Activated B cell treated with CpG ODN at 0.5 μM for 24 hours (primary cell): ENCODE measurements around the gene RBM20. TPM values are rescaled to one million over a fixed set of nuclear protein-coding genes. Genes with fewer than 3 reads are reported as not detected.

Source experiments
- ATAC-seq: fragments of 200-7000 bp; cut with Tn5 transposase; one replicate; pipeline ENCODE4 v1.10.0; 2021; ENCODE audit warnings: low read depth, mild to moderate bottlenecking, moderate library complexity
- CTCF ChIA-PET: fragments of 350-600 bp; sonication (Branson Sonifier 250); formaldehyde crosslinking; loops from one replicate; lab custom pipeline; 2021; ENCODE audit warnings: antibody characterized with exemption; lab: Charles Lee
- POLR2A ChIA-PET: fragments of 350-600 bp; sonication (Branson Sonifier 250); formaldehyde crosslinking; loops from one replicate; lab custom pipeline; 2021; ENCODE audit warnings: antibody characterized with exemption; lab: Charles Lee
- DNase-seq: peaks from one replicate; pipeline ENCODE4 v3.0.0; 2022
- H3K27ac Mint-ChIP-seq: one replicate; pipeline ENCODE4 v1.8.0; 2020; ENCODE audit warnings: mixed read lengths
- H3K27me3 Mint-ChIP-seq: one replicate; pipeline ENCODE4 v1.8.0; 2021; ENCODE audit warnings: mixed read lengths
- H3K36me3 Mint-ChIP-seq: one replicate; pipeline ENCODE4 v1.8.0; 2021; ENCODE audit warnings: low read depth, mixed read lengths
- H3K4me1 Mint-ChIP-seq: one replicate; pipeline ENCODE4 v1.8.0; 2021; ENCODE audit warnings: mixed read lengths
- H3K4me3 Mint-ChIP-seq: one replicate; pipeline ENCODE4 v1.8.0; 2020; ENCODE audit warnings: mild to moderate bottlenecking, mixed read lengths
- H3K9me3 Mint-ChIP-seq: one replicate; pipeline ENCODE4 v1.8.0; 2020; ENCODE audit warnings: mixed read lengths
- CTCF ChIP-seq: fragments of 200-600 bp; IDR thresholded peaks from one replicate; pipeline ENCODE4 v1.8.0; 2022; ENCODE audit warnings: antibody characterized with exemption, mild to moderate bottlenecking
- intact Hi-C: fragments of 100-400 bp; cut with micrococcal nuclease; formaldehyde crosslinking; loops from one replicate; pipeline ENCODE4 v1.15.1; 2024
- total RNA-seq: library from RNA; stranded (reverse); gene quantifications from 2 replicates; pipeline ENCODE4 v1.2.3, GENCODE V29; 2022

The RBM20 gene
- total RNA-seq, 1 donor from 2014 or later = 0.02 TPM

DNA sequence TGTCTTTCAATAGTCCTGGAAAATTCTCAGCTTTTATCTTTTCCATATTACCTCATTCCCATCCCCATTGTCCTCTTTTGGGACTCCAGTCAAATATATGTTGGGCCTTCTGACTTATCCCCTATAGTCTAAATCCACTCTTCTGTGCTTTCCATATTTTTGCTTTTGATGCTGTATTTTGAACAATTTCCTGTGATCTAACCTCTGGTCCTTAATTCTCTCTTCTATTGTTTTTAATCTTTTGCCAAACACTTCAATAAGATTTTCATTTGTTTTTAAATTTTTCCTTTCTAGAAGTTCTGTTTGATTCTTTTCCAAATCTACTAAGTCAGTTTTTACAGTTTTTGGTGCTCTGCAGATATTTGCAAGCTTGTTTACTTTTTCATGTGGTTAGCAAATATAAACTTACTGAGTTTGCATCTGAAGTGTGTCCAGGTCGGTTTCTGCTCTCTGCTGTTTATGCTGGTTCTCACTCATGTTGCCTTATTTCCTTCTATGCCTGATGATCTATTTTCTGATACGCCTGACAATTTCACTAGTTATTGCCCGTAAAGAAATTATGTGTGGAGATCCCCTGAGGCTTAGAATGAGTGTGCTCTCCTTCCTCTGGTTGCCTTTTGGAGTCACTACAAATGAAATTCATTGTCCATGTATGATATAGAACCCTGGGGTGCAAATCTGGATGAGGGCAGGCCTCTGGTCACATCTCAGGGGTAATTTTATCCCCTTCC is 110.4 kb downstream of the RBM20 start:
- Mint-ChIP-seq H3K27me3 (no peaks in the 10 kb centered on the region), H3K4me1 (no peaks in the 10 kb centered on the region), H3K4me3 (no peak overlapping the region), H3K36me3 (no peaks in the 10 kb centered on the region), H3K9me3 (no peaks in the 10 kb centered on the region), H3K27ac (no peak overlapping the region)
- no peak for TF ChIP-seq CTCF
- ATAC-seq (no peak), DNase-seq (no peak)
- ChIA-PET CTCF (interaction anchor here (0.9 to 2.1 kb wide), 3 partner anchors 8 to 139 kb away, joined by 3 to 6 read pairs (median 5); no protein-coding TSS in a partner anchor), POLR2A (no interaction called here)
- intact Hi-C loops = no loop called here

GRCh38 chr10:110755781-110756180 is 111.6 kb downstream of the RBM20 start:
- DNase-seq (no peak), ATAC-seq (no peak)
- TF ChIP-seq CTCF = no peak
- Mint-ChIP-seq H3K4me1 (no peaks in the 10 kb centered on the region), H3K4me3 (no peak overlapping the region), H3K9me3 (no peaks in the 10 kb centered on the region), H3K27ac (no peak overlapping the region), H3K27me3 (no peaks in the 10 kb centered on the region), H3K36me3 (no peaks in the 10 kb centered on the region)
- POLR2A ChIA-PET = no interaction called here
- CTCF ChIA-PET = interaction anchor here (0.8 to 2.1 kb wide), 3 partner anchors 9 to 48 kb away, joined by 3 to 6 read pairs (median 5); no protein-coding TSS in a partner anchor
- intact Hi-C loops = no loop called here

GRCh38 chr10:110756876-110757275 is 112.7 kb downstream of the RBM20 start:
- intact Hi-C loops = no loop called here
- Mint-ChIP-seq H3K27me3 (no peaks in the 10 kb centered on the region), H3K4me1 (no peaks in the 10 kb centered on the region), H3K36me3 (no peaks in the 10 kb centered on the region), H3K9me3 (no peaks in the 10 kb centered on the region), H3K27ac (no peak overlapping the region), H3K4me3 (no peak overlapping the region)
- ATAC-seq (no peak), DNase-seq (no peak)
- ChIA-PET CTCF (no interaction called here), POLR2A (no interaction called here)
- TF ChIP-seq CTCF = no peak

- TF ChIP-seq CTCF = no peak
- Mint-ChIP-seq H3K36me3 (no peaks in the 10 kb centered on the region), H3K9me3 (no peaks in the 10 kb centered on the region), H3K4me1 (no peaks in the 10 kb centered on the region), H3K27ac (no peak overlapping the region), H3K27me3 (peaks cover 4% of the 10 kb centered on the region), H3K4me3 (no peak overlapping the region)
- POLR2A ChIA-PET = no interaction called here
- CTCF ChIA-PET = no interaction called here
- intact Hi-C loops = no loop called here
- ATAC-seq = no peak
- DNase-seq = no peak
These were observed 113.5 kb downstream of the RBM20 start for GRCh38 chr10:110757586-110757985.

- Mint-ChIP-seq H3K4me3 (no peak overlapping the region), H3K36me3 (no peaks in the 10 kb centered on the region), H3K27me3 (peaks cover 6% of the 10 kb centered on the region), H3K9me3 (no peaks in the 10 kb centered on the region), H3K27ac (no peak overlapping the region), H3K4me1 (no peaks in the 10 kb centered on the region)
- CTCF ChIA-PET = no interaction called here
- no peak for TF ChIP-seq CTCF
- DNase-seq (no peak), ATAC-seq (no peak)
- intact Hi-C loops = no loop called here
- POLR2A ChIA-PET = no interaction called here
These were observed 114.1 kb downstream of the RBM20 start for GRCh38 chr10:110758128-110758765.
